Activated naive CD8-positive, alpha-beta T cell (primary cell): ENCODE measurements around the gene UTP18.
"Not testable (repeated sequence)": the region's sequence is repeated elsewhere in the genome, so short reads cannot be mapped to it uniquely, and the experiment has no call there.

ENCODE experiments used
- H3K27ac Mint-ChIP-seq: one replicate; pipeline ENCODE4 v1.8.0; 2021; ENCODE audit warnings: mixed read lengths
- H3K27me3 Mint-ChIP-seq: one replicate; pipeline ENCODE4 v1.8.0; 2021; ENCODE audit warnings: mixed read lengths
- H3K36me3 Mint-ChIP-seq: one replicate; pipeline ENCODE4 v1.8.0; 2021; ENCODE audit warnings: mixed read lengths
- H3K4me1 Mint-ChIP-seq: one replicate; pipeline ENCODE4 v1.8.0; 2021; ENCODE audit warnings: low read depth, mixed read lengths
- H3K4me3 Mint-ChIP-seq: one replicate; pipeline ENCODE4 v1.8.0; 2021; ENCODE audit warnings: mild to moderate bottlenecking, mixed read lengths
- H3K9me3 Mint-ChIP-seq: one replicate; pipeline ENCODE4 v1.8.0; 2021; ENCODE audit warnings: low read depth, mixed read lengths

The UTP18 gene

DNA sequence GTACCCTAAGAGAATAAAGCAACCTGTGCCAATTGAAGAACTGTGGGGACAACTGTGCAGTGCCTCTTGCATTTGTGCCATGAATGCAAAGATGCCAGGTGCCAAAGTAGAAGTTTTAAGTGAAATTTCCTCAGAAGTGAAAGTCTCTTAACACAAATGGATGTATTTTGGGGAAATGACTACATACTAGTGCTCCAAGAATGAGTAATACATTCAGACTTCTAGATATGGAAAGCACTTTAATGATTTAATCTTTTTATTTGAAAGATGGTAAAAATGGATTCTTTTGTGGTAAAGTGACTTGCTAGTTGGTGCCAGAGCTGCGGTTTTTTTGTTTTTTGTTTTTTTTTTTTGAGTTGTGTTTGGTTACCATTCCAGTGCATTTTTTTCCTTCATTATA, 15.0 kb downstream of the UTP18 start:
- H3K4me3 Mint-ChIP-seq, result no peak overlapping the region
- no peaks in the 10 kb centered on the region for H3K9me3 Mint-ChIP-seq
- peaks cover 37% of the 10 kb centered on the region for H3K4me1 Mint-ChIP-seq
- H3K27ac Mint-ChIP-seq, result no peak overlapping the region
- no peaks in the 10 kb centered on the region for H3K27me3 Mint-ChIP-seq
- H3K36me3 Mint-ChIP-seq, result peaks cover 17% of the 10 kb centered on the region

DNA sequence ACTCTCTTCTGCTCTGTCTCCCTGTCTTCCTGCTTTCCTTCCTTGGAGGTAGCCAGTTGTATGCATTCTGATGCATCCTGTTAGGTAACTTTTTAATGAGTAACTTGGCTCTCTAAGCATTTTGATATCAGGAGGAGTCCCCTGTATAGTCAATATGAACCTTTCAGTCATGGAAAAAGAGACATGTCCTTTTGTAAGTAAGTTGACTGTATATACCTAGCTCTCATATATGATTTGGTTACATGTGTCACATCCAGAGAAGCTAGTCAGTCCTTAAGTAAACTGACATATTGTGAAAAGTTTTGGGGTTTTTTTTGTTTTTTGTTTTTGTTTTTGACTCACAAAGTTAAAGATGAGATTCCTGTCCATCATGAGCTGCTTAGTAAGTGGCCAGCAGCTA, 18.8 kb downstream of the UTP18 start:
- no peak overlapping the region for H3K4me3 Mint-ChIP-seq
- no peak overlapping the region for H3K27ac Mint-ChIP-seq
- no peaks in the 10 kb centered on the region for H3K27me3 Mint-ChIP-seq
- peaks cover 11% of the 10 kb centered on the region for H3K36me3 Mint-ChIP-seq
- no peaks in the 10 kb centered on the region for H3K9me3 Mint-ChIP-seq
- peaks cover 20% of the 10 kb centered on the region for H3K4me1 Mint-ChIP-seq

- Mint-ChIP-seq H3K4me1 (peaks cover 9% of the 10 kb centered on the region), H3K36me3 (peaks cover 7% of the 10 kb centered on the region), H3K27ac (no peak overlapping the region), H3K9me3 (no peaks in the 10 kb centered on the region), H3K4me3 (no peak overlapping the region), H3K27me3 (no peaks in the 10 kb centered on the region)
Observed at GRCh38 chr17:51287412-51287811, 27.1 kb downstream of the UTP18 start.

GRCh38 chr17:51289696-51290111, 29.4 kb downstream of the UTP18 start:
- Mint-ChIP-seq H3K4me3 (no peak overlapping the region), H3K27me3 (no peaks in the 10 kb centered on the region), H3K9me3 (no peaks in the 10 kb centered on the region), H3K36me3 (peaks cover 15% of the 10 kb centered on the region), H3K27ac (no peak overlapping the region), H3K4me1 (peaks cover 5% of the 10 kb centered on the region)

DNA sequence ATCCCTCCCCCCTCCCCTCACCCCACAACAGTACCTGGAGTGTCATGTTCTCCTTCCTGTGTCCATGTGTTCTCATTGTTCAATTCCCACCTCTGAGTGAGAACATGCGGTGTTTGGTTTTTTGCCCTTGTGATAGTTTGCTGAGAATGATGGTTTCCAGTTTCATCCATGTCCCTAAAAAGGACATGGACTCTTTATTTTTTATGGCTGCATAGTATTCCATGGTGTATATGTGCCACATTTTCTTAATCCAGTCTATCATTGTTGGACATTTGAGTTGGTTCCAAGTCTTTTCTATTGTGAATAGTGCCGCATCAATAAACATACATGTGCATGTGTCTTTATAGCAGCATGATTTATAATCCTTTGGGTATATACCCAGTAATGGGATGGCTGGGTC, 34.0 kb downstream of the UTP18 start:
- not testable (repeated sequence) for H3K9me3 Mint-ChIP-seq, H3K4me3 Mint-ChIP-seq, H3K27me3 Mint-ChIP-seq

GRCh38 chr17:51298508-51299371, 38.4 kb downstream of the UTP18 start:
- Mint-ChIP-seq H3K36me3 (peaks cover 4% of the 10 kb centered on the region), H3K27me3 (no peaks in the 10 kb centered on the region), H3K4me3 (no peak overlapping the region), H3K9me3 (no peaks in the 10 kb centered on the region), H3K27ac (peak overlapping the region; percentile 43), H3K4me1 (peaks cover 10% of the 10 kb centered on the region)

More for the DNA sequence above, 34.0 kb downstream of the UTP18 start:
- not testable (repeated sequence) for H3K27ac Mint-ChIP-seq, H3K4me1 Mint-ChIP-seq
- peaks cover 15% of the 10 kb centered on the region for H3K36me3 Mint-ChIP-seq

- no peaks in the 10 kb centered on the region for H3K9me3 Mint-ChIP-seq
- H3K36me3 Mint-ChIP-seq, result no peaks in the 10 kb centered on the region
- H3K27ac Mint-ChIP-seq, result no peak overlapping the region
- no peak overlapping the region for H3K4me3 Mint-ChIP-seq
- peaks cover 10% of the 10 kb centered on the region for H3K4me1 Mint-ChIP-seq
- H3K27me3 Mint-ChIP-seq, result no peaks in the 10 kb centered on the region
Observed at GRCh38 chr17:51299859-51300258, 39.5 kb downstream of the UTP18 start.

- H3K4me3 Mint-ChIP-seq, result no peak overlapping the region
- H3K9me3 Mint-ChIP-seq, result peaks cover 7% of the 10 kb centered on the region
- peaks cover 8% of the 10 kb centered on the region for H3K27me3 Mint-ChIP-seq
- peaks cover 4% of the 10 kb centered on the region for H3K36me3 Mint-ChIP-seq
- H3K27ac Mint-ChIP-seq, result no peak overlapping the region
- H3K4me1 Mint-ChIP-seq, result no peaks in the 10 kb centered on the region
Observed at GRCh38 chr17:51305182-51305581, 44.8 kb downstream of the UTP18 start.

DNA sequence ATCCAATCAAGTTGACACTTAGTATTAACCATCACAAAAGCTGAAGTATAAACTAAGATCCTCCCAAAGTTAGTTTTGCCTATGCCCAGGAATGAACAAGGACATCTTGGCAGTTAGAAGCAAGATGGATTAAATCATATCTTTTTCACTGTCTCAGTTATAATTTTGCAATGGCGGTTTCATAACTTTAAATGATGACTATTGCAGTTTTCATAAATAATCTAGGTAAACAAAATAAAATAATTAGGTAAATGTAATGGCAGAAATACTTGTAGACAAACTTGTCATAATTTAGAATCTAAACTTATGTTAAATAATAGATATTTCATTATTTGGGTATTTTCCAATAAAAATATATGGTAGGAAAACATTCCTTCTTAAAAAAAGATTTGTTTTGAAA, 51.7 kb downstream of the UTP18 start:
- H3K36me3 Mint-ChIP-seq, H3K4me3 Mint-ChIP-seq, H3K9me3 Mint-ChIP-seq, H3K27me3 Mint-ChIP-seq, H3K4me1 Mint-ChIP-seq, H3K27ac Mint-ChIP-seq: not testable (repeated sequence)

- no peak overlapping the region for H3K4me3 Mint-ChIP-seq
- peaks cover 12% of the 10 kb centered on the region for H3K9me3 Mint-ChIP-seq
- H3K36me3 Mint-ChIP-seq, result peaks cover 7% of the 10 kb centered on the region
- no peak overlapping the region for H3K27ac Mint-ChIP-seq
- no peaks in the 10 kb centered on the region for H3K4me1 Mint-ChIP-seq
- H3K27me3 Mint-ChIP-seq, result peaks cover 1% of the 10 kb centered on the region
Observed at GRCh38 chr17:51319186-51319585, 58.8 kb downstream of the UTP18 start.

DNA sequence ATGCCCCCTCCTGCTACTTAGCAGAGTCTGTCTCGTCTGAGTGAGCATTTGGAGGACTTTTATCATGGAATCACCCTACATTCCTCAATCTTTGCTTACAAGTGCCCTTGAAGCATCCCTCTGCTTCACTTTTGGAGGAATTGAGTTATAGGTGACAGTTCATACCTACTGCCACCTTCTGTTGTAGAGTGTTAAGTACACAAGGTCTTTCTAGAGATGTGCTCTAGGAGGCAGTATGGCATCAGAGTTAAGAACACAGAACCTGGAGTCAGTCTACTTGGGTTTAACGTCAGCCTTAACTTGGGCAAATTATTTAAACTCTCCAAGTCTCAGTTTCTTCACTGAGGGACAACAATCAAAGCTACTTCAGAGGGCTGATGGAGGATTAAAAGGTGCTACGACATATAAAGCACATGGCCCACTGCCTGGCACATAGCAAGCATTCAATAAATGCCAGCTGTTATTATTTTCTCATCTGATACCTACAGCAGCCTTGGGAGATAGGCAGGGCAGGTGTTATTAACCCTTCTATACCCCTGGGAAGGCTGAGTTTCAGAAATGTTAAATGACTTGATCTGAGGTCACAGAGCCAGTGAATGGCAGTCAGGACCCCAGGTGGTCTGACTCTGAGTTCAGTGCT, 62.2 kb downstream of the UTP18 start:
- no peak overlapping the region for H3K27ac Mint-ChIP-seq
- H3K27me3 Mint-ChIP-seq, result peaks cover 5% of the 10 kb centered on the region
- H3K36me3 Mint-ChIP-seq, result peaks cover 7% of the 10 kb centered on the region
- H3K4me1 Mint-ChIP-seq, result no peaks in the 10 kb centered on the region
- no peak overlapping the region for H3K4me3 Mint-ChIP-seq
- H3K9me3 Mint-ChIP-seq, result peaks cover 9% of the 10 kb centered on the region

DNA sequence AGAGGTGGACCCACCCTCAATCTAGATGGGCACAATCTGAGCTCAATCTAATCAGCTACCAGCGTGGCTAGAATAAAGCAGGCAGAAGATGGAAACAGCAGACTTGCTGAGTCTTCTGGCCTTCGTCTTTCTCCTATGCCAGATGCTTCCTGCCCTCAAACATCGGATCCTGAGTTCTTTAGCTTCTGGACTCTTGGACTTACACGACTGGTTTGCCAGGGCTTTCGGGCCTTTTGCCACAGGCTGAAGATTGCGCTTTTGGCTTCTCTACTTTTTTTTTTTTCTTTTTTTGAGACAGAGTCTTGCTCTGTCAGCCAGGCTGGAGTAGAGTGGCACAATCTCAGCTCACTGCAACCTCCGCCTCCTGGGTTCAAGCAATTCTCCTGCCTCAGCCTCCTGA, 65.1 kb downstream of the UTP18 start:
- H3K4me1 Mint-ChIP-seq, result no peaks in the 10 kb centered on the region
- no peaks in the 10 kb centered on the region for H3K9me3 Mint-ChIP-seq
- H3K4me3 Mint-ChIP-seq, result no peak overlapping the region
- H3K27ac Mint-ChIP-seq, result no peak overlapping the region
- H3K36me3 Mint-ChIP-seq, result no peaks in the 10 kb centered on the region
- peaks cover 3% of the 10 kb centered on the region for H3K27me3 Mint-ChIP-seq

DNA sequence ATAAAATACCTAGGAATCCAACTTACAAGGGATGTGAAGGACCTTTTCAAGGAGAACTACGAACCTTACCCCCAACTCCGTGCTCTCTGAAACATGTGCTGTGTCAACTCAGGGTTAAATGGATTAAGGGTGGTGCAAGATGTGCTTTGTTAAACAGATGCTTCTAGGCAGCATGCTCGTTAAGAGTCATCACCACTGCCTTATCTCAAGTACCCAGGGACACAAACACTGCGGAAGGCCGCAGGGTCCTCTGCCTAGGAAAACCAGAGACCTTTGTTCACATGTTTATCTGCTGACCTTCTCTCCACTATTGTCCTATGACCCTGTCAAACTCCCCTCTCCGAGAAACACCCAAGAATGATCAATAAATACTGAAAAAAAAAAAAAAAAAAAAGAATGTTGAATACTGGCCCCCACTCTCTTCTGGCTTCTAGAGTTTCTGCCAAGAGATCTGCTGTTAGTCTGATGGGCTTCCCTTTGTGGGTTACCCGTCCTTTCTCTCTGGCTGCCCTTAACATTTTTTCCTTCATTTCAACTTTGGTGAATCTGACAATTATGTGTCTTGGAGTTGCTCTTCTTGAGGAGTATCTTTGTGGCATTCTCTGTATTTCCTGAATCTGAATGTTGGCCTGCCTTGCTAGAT, 70.6 kb downstream of the UTP18 start:
- H3K27me3 Mint-ChIP-seq, H3K9me3 Mint-ChIP-seq, H3K27ac Mint-ChIP-seq, H3K4me3 Mint-ChIP-seq, H3K4me1 Mint-ChIP-seq, H3K36me3 Mint-ChIP-seq: not testable (repeated sequence)

GRCh38 chr17:51335006-51335590, 74.8 kb downstream of the UTP18 start:
- Mint-ChIP-seq H3K36me3 (no peaks in the 10 kb centered on the region), H3K27ac (no peak overlapping the region), H3K4me3 (no peak overlapping the region), H3K9me3 (no peaks in the 10 kb centered on the region), H3K4me1 (no peaks in the 10 kb centered on the region), H3K27me3 (peaks cover 2% of the 10 kb centered on the region)
